SK-N-SH treated with all-trans-retinoic acid at 6 μM for 48 hours (cell line): ENCODE measurements around the gene TRIM66.

Experiments used
- ARNTL ChIP-seq: fragments of 450-650 bp; formaldehyde crosslinking; IDR thresholded peaks from 2 replicates; pipeline ENCODE4 v1.5.0; 2020; ENCODE audit warnings: low read depth, mild to moderate bottlenecking, moderate library complexity, borderline replicate concordance
- GLIS3 ChIP-seq: fragments of 250-450 bp; sonication (Bioruptor Pico); IDR thresholded peaks from 2 replicates; pipeline ENCODE4 v1.5.0; 2020; ENCODE audit warnings: mild to moderate bottlenecking, moderate library complexity
- PATZ1 ChIP-seq: fragments of 250-450 bp; sonication (Bioruptor Pico); IDR thresholded peaks from 2 replicates; pipeline ENCODE4 v1.8.0; 2020; ENCODE audit warnings: mild to moderate bottlenecking, moderate library complexity, borderline replicate concordance
- TOX ChIP-seq: fragments of 250-450 bp; sonication (Bioruptor Pico); IDR thresholded peaks from 2 replicates; pipeline ENCODE4 v1.8.0; 2021; ENCODE audit warnings: mild to moderate bottlenecking, moderate library complexity, borderline replicate concordance
- TSHZ2 ChIP-seq: fragments of 250-450 bp; sonication (Bioruptor Pico); IDR thresholded peaks from 2 replicates; pipeline ENCODE4 v1.5.0; 2020; ENCODE audit warnings: mild to moderate bottlenecking, moderate library complexity
- ZFP3 ChIP-seq: fragments of 250-450 bp; sonication (Bioruptor Pico); IDR thresholded peaks from 2 replicates; pipeline ENCODE4 v1.5.0; 2020; ENCODE audit warnings: mild to moderate bottlenecking, moderate library complexity
- ZFP30 ChIP-seq: fragments of 450-650 bp; formaldehyde crosslinking; IDR thresholded peaks from 2 replicates; pipeline ENCODE4 v1.5.0; 2022; ENCODE audit warnings: mild to moderate bottlenecking, moderate library complexity
- TF ChIP-seq, protein P1 (sequence below): fragments of 250-450 bp; sonication (Bioruptor Pico); IDR thresholded peaks from 2 replicates; pipeline ENCODE4 v1.5.1; 2021; ENCODE audit warnings: mild to moderate bottlenecking, moderate library complexity
- TF ChIP-seq, protein P2 (sequence below): fragments of 250-450 bp; sonication (Bioruptor Pico); IDR thresholded peaks from 2 replicates; pipeline ENCODE4 v1.5.1; 2020; ENCODE audit warnings: low read depth, mild to moderate bottlenecking, moderate library complexity

DNA sequence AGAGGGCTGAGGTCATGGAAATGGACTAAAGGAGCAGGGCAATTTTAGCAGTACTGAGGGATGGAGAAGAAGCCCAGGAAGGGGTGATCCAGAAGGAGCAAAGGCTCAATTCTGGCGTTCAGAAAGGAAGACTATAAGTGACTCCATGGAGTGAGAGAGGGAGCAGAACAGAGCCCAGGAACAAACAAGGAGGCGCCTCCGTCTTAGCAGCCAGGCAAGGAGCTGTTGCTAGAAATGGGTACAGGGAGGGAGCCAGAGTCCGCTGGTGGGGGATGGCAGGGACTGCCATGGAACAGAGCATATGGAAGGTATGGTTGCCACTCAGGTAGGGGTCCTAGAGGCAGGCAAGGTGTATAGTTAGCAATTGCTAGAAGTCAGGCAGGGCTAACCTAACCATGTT is 68.0 kb downstream of the TRIM66 start:
- TF ChIP-seq ZFP30 (no peak), TOX (CRISPR knock-in tag) (no peak), ARNTL (CRISPR knock-in tag) (no peak), PATZ1 (no peak), TSHZ2 (CRISPR knock-in tag) (no peak), GLIS3 (CRISPR knock-in tag) (no peak), ZFP3 (CRISPR knock-in tag) (no peak)
- TF ChIP-seq, protein P1, sequence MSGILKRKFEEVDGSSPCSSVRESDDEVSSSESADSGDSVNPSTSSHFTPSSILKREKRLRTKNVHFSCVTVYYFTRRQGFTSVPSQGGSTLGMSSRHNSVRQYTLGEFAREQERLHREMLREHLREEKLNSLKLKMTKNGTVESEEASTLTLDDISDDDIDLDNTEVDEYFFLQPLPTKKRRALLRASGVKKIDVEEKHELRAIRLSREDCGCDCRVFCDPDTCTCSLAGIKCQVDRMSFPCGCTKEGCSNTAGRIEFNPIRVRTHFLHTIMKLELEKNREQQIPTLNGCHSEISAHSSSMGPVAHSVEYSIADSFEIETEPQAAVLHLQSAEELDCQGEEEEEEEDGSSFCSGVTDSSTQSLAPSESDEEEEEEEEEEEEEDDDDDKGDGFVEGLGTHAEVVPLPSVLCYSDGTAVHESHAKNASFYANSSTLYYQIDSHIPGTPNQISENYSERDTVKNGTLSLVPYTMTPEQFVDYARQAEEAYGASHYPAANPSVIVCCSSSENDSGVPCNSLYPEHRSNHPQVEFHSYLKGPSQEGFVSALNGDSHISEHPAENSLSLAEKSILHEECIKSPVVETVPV (CRISPR knock-in tag), result no peak
- TF ChIP-seq, protein P2, sequence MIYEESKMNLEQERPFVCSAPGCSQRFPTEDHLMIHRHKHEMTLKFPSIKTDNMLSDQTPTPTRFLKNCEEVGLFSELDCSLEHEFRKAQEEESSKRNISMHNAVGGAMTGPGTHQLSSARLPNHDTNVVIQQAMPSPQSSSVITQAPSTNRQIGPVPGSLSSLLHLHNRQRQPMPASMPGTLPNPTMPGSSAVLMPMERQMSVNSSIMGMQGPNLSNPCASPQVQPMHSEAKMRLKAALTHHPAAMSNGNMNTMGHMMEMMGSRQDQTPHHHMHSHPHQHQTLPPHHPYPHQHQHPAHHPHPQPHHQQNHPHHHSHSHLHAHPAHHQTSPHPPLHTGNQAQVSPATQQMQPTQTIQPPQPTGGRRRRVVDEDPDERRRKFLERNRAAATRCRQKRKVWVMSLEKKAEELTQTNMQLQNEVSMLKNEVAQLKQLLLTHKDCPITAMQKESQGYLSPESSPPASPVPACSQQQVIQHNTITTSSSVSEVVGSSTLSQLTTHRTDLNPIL (CRISPR knock-in tag), result no peak
